Activated CD4-positive, alpha-beta T cell treated with anti-CD3 and anti-CD28 coated beads for 1 hour (primary cell): ENCODE results near the gene PRKN.
"Not testable (repeated sequence)": the region's sequence is repeated elsewhere in the genome, so short reads cannot be mapped to it uniquely, and the experiment has no call there.

ENCODE experiments used
- DNase-seq: peaks from one replicate; pipeline ENCODE4 v3.0.0-alpha.2; 2020

The PRKN gene

DNA sequence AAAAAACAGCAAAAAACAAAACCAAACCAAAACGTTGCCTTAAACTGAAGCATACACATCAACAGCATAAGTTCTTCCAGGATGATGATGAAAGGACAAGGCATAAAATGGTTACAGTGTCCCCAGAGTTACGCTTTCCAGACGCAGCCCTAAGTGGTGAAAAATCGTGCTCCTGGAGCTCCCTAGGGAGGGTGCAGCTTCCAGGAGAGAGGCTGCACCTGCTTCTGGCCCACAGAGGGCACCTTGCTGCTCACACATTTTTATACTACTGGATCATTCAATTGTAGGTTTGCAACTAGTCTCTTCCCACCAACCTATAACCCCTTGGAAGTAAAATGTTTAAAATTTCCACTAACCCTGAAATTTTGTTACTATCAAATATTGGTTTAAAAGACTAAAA is 115.0 kb downstream of the PRKN start:
- no peak for DNase-seq

DNA sequence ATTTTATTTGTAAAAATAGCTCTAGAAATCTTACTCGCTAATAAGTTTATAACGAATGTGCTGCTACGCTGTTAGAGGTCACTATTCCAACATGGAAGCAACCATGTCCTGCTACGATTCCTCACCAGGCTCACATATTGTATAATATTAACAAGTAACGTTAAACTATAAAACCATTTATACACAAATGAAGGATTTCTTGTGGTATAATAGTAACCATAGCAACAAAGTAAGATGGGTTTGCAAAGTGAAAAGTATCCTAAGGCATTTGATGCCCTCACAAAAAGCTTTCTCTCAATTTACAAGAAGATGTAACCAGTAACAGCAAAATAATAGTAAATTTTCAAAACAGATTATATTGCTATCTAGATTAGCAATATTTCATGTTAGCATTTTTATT is 117.2 kb downstream of the PRKN start:
- DNase-seq, result no peak

DNA sequence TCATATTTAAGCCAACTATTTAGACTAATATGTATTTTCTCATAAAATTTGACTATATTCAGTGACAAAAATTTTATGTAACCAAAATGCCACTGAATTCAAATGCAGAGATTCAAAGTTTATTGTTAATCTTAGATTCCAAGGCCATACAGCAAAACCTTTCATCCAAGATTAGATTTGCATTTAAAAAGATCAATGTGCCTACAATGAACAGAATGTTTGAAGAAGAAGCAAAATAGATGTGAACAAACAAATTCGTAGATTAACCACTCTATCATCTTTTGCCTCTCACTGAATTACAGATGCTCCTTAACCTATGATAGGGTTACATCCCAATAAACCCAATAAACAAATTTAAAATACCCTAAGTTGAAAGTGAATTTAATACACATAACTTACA is 121.7 kb downstream of the PRKN start:
- no peak for DNase-seq

DNA sequence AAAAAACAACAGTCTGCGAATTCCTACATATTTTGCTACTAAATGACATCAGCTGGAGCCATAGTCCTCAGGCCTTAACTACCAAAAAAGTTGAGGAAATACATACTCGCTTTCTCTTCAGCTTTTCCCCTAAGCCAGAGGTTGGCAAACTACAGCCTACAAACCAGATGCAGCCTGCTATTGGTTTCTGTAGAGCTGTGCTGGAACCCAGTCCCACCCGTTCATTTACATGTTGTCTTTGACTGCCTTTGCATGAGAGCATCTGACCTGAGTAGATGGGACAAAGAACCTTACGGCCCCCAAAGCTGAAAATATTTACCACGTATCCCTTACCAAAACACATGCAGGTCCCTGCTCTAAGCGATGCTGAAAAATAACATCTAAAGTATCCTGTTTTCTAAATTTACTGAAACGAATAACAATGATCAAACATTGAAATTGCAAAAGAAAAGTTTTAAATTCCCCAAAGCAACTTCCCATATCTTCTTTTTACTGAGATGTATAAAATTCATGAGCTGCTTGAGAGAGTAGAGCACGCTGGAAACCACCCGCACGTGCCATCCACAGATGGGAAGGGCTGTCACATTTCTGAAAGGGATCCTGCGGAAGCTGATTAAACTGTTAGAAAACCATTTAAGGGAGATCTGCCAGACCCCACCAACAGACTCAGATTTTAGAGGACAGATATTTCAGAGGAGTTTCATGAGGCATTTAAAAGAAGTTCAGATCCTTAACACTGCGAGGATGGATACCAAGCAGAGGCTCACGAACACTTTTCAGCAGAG is 124.1 kb downstream of the PRKN start:
- no peak for DNase-seq

DNA sequence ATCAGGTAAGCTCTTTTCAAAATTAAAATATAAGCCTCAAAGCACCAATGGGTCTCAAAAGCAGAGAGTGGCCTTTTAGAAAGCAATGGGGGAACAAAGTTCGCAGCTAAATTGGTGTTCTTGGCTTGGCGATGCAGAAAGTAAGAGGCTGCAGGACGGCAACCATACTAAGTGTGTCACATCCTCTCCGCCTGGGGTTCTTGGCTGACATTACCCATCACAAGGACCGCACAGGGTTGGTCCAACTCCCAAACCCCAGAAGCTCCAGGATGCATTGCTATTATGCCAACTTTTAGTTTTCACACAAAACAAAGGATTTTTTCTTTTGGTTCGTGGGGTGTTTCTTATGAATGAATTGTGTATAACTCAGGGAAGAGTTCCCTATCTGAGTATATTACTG is 124.8 kb downstream of the PRKN start:
- no peak for DNase-seq

DNA sequence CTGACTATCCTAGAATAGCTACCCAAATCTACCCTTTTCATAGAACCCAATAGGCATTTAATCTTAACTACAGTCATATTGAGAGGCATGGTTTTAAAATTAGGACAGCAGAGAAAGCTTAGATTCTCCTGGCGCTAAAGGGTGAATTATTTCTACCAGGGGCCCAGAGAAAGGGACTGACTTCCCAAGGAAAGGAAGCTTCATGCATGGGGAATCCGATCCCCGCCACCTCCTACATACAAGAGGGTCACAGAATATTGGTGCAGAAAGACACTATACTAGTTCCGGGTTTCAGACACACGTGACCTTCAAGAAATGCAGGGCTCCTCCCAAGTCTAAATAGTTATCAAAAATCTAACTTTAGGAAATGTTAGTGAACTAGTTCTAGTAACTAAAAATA is 130.9 kb downstream of the PRKN start:
- DNase-seq, result no peak

DNA sequence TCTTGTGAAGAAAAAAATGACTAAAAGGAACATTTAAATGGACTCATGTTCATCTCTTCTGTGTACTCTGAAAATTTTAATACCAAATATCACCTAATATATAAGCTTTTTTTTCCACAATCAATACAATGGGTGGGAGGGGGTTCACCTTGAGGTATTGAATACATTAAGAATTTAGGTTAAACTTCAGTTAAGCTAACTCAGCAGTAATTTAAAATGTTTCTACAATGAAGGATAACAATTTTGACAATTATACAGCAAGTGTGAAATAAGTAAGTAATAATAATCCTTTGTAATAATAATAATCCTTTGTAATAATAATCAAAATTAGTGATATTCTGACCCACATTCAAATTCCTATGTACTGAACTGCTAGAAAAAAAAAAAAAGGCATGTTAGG is 136.0 kb downstream of the PRKN start:
- no peak for DNase-seq

DNA sequence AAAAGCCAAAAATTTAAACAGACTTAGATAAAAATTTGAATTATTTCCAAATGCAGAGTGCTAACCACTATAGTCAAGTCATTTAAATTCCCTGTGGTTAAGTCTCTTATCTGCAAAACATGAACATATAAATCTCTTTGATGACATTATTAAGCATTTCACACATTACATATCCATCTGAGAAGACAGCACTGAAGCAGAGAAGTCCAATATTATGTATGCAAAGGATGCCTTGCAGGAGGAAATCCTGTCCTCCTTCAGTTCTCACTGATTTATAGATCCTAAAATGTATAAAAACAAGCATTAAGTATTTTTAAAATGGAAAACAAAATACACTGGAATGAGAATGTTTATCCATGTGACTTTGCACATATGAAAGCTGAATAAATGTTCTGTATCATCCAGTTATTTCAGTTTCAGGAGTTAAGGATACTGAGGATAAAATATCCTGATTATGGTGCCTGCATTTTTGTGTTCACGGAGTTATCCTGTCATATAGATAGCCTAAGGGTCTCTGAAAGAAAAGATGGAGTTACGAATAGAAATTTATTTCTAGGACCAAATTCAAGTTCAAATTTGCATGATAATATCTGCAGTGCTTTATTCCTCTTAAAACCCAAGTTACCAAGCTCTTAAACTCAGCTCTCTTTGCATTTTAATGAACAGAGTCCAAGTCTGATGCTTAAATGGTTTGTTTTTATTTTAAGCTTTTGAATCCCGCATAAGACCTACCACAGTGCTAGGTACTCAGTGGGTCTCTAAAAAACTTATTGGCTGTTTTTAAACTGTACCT is 145.4 kb downstream of the PRKN start:
- DNase-seq, result no peak

DNA sequence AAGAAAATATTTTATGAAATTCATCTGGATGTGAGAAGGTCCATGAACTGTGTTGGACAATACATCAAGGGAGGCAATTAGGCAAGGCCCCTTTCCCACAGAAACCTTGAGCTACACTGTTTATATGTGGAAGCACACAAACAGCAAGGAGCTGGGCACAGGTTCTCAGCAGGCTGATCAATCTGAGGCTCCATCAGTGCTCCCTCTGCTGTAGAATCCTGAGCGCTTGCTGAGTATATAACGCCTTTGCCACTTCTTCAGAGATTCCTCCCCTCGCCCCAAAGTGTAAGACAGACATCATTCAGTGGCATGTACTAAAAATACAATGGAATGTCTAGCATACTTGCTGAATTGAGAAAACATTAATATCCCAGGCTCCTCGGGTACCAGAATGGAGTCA is 146.9 kb downstream of the PRKN start:
- no peak for DNase-seq

DNA sequence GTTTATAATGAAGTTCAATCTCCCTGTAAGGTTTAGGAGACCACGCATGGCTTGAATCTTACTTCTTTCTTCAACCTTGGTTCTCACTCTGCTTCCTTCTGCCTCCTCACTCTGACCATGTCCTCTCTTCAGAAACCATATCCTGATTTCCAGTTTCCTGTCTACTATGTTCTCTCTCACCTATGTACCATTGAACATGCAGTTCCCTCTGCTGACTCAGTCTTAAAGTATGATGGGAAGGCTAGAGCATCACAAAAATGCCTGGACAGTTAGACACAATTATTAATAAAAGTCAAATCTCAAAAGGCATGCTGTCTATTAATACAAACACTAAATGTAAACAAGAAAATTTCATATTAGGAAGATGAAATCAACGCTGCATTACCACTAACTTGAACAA is 151.6 kb downstream of the PRKN start:
- no peak for DNase-seq

DNA sequence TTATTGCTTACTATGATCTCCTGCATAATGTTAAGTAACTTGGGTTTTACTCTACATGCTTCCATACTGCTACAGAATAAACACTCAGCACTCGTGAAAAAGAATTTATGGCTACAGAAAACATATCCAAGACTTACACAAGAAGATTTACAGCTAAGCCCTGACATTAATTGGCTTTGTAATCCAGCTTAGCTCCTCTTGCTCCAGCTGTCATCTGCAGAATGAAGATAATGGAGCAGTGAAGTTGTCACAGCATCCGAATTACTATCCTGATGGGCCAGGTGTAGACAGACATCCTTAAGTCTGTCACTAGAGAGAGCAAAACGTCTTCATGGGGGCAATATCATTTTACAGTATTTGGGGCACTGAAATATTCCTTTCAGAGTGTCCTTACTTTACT is 155.3 kb downstream of the PRKN start:
- no peak for DNase-seq

DNA sequence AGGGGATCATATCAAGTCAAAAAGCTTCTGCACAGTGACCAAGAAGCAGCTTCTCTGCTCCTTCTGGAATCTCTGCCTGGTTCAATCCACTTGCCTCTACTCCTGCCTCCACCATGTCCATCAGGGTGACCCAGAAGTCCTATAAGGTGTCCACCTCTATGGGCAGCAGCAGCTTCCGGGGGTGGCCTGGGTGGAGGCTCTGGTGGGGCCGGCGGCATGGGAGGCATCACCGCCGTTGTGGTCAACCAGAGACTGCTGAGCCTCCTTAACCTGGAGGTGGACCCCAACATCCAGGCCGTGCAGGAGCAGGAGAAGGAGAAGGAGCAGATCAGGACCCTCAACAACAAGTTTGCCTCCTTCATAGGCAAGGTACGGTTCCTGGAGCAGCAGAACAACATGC is 159.3 kb downstream of the PRKN start:
- no peak for DNase-seq

DNA sequence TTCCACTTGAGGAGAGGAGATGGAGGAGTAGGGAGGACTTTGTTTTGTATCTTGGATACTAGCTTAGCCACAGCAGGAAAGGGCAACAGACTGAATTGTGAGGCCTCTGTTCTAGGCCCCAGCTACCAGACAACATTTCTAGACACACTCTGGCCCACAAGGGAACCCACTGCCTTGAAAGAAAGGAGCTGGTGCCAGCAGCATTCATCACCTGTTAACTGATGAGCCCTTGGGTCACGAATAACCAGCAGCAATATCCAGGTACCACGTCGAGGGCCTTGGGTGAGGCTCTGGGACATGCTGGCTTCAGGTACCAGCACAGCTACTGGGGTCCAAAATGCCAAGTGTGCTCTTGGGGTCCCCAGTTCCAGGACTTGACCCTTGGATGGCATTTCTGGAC is 165.5 kb downstream of the PRKN start:
- no peak for DNase-seq

DNA sequence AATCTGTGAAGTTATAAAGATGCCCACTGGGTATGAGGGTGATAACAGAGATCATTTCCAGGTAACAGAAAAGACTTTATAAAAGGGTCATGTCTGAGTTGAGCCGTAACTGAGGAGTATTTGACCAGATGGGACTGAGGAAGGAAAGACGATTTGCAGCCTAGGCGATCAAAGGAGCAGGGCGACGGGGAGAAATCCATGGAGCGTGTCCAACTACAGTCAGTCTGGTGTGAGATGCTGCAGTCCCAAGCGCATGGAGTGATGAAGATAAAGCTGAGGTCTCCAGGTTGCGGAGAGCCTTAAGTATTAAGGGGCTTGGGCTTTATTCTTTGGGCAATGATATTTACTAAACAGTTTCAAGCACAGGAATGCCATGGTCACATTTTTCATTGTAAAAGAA is 166.7 kb downstream of the PRKN start:
- DNase-seq, result no peak

DNA sequence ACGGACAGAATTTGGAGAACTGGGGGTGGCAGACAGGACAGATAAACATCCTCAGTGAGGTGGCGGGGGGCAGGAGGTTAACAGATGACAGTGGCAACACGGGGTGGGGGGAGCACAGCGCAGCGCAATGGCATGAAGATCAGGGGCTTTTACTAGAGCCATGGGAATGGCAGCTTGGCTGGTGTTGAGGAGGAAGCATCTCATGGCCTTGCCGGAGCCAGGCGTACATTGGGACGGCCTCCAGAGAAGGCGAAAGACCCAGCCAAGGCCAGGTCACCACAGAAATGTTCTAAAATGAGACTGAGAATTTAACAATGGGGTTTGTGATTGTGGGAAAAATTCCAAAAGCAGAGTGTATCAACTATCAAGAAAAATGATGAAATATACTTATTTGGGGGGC is 173.0 kb downstream of the PRKN start:
- no peak for DNase-seq

DNA sequence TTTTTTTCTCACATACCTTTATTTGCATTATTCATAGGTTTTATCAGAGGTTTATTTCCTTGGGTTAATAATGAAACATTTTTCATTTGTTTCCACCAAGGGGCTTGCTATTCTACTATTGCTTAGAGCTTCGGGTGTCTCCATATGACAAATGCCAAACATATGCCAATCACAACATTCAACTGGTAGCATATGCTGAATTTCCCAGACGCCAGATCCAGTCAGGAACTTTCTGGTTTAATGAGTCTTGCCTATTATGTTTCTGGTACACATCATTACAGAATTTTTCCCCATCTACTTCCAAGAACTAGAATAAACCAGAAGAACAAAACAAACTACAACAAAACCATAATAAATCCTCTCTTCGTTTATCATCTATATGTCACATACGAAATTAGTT is 180.7 kb downstream of the PRKN start:
- no peak for DNase-seq

DNA sequence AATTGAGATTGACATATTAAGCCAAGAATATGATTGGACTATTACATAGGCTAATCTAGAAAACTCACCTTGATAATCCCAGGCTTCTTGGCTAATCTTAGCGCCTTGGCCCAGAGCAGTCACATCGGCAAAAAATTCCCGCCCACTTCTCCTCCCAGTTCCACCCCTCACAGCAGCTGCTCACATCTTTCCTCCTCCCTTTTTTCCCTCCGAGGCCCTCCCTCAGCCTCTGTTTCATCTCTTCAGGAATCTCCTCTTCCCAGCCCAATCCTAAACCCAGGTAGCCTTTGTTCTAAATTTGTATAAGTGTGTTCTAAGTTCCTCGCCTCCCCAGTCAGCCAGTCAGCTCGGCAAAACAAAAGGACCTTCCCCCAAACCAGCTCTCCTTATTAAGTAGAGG is 184.3 kb downstream of the PRKN start:
- DNase-seq, result no peak

DNA sequence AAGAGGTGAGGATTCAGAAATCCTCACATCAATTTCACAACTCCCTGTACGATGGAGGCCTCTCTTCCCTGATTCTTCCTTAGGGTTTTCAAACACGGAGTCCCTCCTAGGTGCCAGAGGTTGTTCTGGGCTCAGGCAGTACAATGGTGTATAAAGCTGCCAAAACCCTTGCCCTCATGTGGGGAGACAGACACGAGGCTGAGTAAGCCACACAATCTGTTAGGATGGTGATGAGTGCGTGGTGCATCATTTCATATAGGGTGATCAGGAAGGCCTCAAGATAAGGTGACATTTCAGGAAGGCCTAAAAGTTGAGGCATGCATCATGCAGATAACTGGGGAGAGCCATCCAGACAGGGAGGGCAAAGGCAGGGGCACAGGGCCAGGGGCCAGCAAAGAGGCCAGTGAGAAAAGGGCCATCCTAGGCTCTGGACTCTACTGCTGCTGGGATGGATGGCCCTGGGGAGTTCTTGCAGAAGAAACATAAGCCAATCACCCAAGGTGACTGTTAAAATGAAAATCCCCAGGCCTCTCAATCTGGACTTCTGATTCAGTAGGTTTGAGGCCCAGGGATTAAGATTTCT is 186.5 kb downstream of the PRKN start:
- no peak for DNase-seq

DNA sequence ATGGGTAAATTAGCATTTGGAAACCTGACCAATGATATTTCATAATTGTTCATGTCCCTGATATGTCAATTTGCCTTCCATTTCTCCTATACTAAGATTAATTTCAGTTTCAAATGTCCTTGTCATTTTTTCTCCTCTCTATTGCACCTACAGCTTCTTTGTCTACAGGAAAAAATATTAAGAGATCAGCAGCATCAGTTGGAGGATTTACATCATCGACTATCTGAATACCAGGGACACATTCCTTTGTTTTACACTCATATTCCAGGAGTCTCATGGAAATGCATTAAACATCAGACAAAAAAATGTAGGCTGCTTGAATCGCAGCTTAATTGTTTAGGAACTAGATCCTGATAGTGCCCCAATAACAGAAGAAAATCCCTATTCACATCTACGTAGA is 188.2 kb downstream of the PRKN start:
- no peak for DNase-seq

DNA sequence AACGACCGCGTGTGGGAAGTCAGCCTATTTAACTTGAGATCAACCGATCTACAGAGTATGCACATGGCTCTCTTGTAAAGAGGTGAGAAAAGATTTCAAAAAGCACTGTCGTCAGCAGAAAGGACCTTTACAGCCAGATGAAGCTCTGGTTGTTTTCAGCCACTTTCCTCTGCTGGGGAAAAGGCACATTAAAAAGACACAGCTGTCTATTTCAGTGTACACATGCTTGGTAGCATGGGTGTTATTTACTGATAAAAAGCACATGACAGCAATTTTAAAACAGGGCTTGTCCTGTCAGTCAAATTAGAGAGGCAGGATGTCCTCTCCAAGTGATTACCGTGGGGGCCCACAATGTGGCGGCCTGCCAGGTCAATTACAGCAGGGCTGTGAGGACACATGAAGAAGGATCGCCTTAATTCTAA is 188.9 kb downstream of the PRKN start:
- DNase-seq, result no peak

DNA sequence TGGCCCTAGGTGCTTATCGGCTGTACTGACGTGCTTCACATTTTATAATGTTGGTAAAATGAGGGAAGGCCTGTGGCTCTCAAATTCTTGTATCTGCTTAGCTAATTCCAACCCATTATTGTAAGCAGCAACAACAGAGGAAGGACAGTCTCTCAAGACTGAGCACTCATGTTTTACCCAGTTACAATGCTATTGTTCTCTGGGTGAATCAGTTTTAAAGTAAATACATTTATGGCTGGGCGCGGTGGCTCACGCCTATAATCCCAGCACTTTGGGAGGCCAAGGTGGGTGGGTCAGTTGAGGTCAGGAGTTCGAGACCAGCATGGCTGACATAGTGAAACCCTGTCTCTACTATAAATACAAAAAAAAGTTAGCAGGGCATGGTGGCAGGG is 194.6 kb downstream of the PRKN start:
- DNase-seq, result no peak

DNA sequence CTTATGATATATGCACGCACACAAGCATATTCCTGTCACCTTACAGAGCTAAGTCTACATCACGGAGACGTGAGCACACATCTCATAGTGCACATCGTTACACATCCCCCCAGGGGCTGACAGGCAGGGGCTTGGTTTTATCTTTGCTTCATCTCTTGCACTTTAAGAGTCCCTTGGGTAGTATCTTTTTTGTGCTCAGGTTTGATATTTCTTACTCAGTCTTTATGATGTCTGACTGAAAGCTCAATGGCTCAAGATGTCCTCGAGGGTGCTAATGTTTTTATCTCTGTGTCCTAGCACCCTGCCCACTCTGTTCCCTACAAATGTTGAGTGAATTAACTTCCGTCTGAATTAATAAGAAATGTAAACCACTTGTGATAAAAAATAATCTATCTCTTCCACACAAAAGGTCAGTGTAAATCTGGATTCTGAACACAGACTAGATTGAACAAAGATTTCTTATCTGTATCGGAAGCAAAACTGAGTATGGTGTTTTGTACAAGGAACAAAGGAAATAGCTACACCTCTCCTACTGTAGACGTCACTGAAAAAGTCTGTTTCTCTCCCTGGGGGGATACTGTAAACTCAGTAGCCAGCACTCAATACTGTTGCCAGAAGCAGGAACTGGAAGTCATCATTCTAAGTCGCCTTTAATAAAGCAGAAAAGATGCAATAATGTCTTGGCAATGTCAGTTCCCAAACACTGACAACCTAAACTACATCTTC is 195.1 kb downstream of the PRKN start:
- DNase-seq, result no peak

DNA sequence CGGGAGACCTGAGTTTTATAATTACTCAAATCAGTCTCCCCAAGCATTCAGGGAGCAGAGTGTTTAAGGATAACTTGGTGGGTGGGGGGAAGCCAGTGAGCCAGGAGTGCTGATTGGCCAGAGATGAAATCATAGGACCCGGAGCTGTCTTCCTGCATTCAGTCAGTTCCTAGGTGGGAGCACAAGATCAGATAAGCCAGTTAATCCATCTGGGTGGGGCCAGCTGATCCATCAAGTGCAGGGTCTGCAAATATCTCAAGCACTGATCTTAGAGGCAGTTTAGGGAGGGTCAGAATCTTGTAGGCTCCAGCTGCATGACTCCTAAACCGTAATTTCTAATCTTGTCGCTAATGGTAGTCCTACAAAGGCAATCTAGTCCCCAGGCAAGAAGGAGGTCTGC is 196.2 kb downstream of the PRKN start:
- DNase-seq, result not testable (repeated sequence)

DNA sequence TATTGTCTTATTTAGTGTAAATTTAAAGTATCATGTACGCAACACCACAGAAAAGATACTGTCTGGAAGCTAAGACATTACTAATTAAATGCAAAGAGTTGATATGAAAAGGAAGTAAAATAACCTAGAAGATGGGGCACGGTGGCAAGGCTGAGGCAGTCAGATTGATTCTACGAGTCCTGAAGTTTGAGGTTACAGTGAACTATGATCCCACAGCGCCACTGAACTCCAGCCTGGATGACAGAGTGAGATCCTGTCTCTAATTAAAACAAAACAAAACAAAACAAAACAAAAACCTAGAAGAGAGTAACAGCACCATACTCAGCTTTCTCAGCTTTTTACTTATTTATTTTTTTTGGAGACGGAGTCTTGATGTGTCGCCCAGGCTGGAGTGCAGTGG is 199.0 kb downstream of the PRKN start:
- no peak for DNase-seq
